HCEC 1CT (cell line): ENCODE results near the gene PSMB11.

Source experiments
- DNase-seq: peaks from one replicate; pipeline ENCODE4 v3.0.0-alpha.2; 2017

PSMB11 gene

DNA sequence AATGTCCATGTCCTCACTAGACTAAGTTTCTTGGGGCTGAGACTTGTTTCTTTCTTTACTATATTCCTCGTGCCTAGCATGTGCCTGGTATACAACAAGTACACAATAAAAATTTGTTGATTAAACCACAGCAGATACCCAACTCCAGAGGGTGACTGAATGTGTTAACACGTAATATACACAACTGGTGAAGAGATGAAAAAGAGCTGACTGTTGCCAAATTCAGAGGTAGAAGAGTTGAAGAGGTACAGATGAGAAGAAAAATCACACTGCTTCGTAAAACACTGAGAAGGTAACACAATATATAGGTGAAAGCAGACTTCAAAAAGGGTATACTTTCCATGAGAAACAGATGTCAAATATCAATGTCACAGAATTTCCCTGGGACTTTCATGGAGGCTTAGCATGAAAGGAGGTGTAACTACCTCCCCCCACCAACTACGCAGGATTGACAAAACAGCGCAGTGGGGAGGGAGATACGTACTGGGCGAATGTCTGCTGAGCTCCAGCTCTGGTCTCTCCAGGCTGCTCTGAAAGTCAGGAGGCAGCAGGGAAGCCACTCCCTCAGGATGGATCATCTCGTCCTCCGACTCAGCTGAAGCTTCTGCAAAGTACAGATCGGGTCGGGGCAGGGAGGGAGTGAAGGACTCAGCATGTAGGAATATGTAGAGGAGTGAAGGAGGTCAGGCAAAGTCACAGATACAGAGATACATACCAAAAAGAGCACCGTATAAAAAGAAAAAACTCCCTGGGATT, 47.7 kb downstream of the PSMB11 start:
- DNase-seq: no peak

- no peak for DNase-seq
These were observed 48.2 kb downstream of the PSMB11 start for GRCh38 chr14:23090254-23090636.

DNA sequence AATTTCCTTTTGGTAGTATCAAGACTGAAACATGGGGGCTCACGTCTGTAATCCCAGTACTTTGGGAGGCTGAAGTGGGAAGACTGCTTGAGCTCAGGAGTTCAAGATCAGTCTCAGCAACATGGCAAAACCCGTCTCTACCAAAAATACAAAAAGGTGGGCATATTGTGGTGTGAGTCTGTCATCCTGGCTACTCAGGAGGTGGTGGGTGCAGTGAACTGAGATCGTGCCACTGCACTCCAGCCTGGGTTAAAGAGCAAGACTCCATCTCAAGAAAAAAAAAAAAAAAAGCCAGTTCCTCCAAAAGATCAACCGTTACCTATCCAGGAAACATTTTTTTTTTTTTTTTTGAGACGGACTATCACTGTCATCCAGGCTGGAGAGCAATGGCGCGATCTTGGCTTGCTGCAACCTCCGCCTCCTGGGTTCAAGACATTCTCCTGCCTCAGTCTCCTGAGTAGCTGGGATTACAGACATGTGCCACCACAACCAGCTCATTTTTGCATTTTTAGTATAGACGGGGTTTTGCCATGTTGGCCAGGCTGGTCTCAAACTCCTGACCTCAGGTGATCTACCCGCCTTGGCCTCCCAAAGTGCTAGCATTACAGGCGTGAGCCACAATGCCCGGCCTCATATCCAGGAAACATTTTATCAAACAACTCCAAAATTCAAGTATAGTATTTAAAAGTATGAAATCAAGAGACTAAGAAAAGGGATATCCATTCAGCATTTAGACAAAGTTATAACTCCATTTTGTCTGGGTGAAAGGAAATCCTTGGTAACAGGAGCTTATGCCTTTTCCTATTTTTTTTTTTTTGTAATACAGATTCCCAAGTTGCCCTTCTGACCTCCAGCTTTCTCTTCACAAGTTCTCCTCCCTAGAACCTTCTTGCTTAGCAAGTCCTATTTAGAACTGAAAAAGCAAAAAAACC, 49.5 kb downstream of the PSMB11 start:
- DNase-seq: no peak

DNA sequence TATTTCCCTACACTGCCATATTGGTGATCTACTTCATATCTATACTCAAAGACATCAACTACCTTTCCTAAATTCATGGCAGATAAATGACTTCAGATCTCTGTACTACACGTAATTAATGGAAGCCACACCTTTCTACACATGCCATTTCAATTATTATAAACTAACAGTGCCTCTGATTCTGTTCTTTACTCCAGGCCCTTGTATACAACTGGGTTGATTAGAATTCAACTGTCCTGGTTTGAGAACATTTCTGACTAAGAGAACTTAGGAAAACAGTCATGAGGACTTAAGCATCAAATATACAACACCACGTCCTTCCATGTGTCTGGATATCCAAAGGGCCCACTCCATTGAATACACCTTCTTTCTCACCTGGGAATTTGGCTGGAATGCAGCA, 51.1 kb downstream of the PSMB11 start:
- no peak for DNase-seq

GRCh38 chr14:23093526-23093925, 51.5 kb downstream of the PSMB11 start:
- DNase-seq: no peak
